Motor neuron (in vitro differentiated cells): ENCODE results near the gene CENPS. TPM values are rescaled to one million over a fixed set of nuclear protein-coding genes. Genes with fewer than 3 reads are reported as not detected.
A peak's percentile ranks its signal among the peaks of the same experiment; 100 is the strongest.
"Not testable (repeated sequence)": the region's sequence is repeated elsewhere in the genome, so short reads cannot be mapped to it uniquely, and the experiment has no call there.

Source experiments
- ATAC-seq, 8 experiments: fragments of 200-7000 bp; cut with Tn5 transposase; replicated peaks in 6 of 8; 2 replicates each; pipeline ENCODE4 v1.8.0; 2021; ENCODE audit warnings: mild to moderate bottlenecking in 8 of 8, moderate library complexity in 8 of 8
- H3K27ac ChIP-seq, 2 donors: fragments of 250-450 bp; sonication (Bioruptor Pico); 2 replicates each; pipeline ENCODE4 v1.9.0; 2021; ENCODE audit warnings: antibody characterized with exemption in 2 of 2, mild to moderate bottlenecking in 2 of 2, moderate library complexity in 1 of 2
- H3K4me1 ChIP-seq, 2 donors: fragments of 250-450 bp; sonication (Bioruptor Pico); replicated peaks in 1 of 2; 2 replicates each; pipeline ENCODE4 v1.6.1; 2021; ENCODE audit warnings: antibody characterized with exemption in 2 of 2, mild to moderate bottlenecking in 2 of 2, moderate library complexity in 1 of 2
- H3K4me3 ChIP-seq, 5 donors: fragments of 250-450 bp; sonication (Bioruptor Pico); 2 replicates each; pipeline ENCODE4 v1.9.0; 2021; ENCODE audit warnings: antibody characterized with exemption in 5 of 5, mild to moderate bottlenecking in 5 of 5, moderate library complexity in 4 of 5
- WGBS, 10 experiments: fragments of 450-650 bp; shearing (Covaris generic); methylation state at CpG; one replicate each; pipeline ENCODE4 v1.0.0; 2022; 5-methylcytosine and 5-hydroxymethylcytosine counted together
- in situ Hi-C, 9 experiments: fragments of 400-800 bp; cut with MboI; loops; one replicate each; pipeline ENCODE4 v1.15.0; 2021; ENCODE audit warnings: low sequenced_read_pairs in 9 of 9, low pct_unique_long_range_greater_than_20kb in 2 of 9; ENCODE audit not compliant: unreplicated experiment in 9 of 9
- total RNA-seq, 8 experiments: library from RNA; unstranded; fragments of 300-600 nt; gene quantifications; 2 replicates each; pipeline versions ENCODE4 v1.2.3 to v1.2.4, GENCODE V29; 2022

Gene CENPS
- total RNA-seq, 8 experiments from 2014 or later: 12.0 to 35.7 (median 22.5) TPM

DNA sequence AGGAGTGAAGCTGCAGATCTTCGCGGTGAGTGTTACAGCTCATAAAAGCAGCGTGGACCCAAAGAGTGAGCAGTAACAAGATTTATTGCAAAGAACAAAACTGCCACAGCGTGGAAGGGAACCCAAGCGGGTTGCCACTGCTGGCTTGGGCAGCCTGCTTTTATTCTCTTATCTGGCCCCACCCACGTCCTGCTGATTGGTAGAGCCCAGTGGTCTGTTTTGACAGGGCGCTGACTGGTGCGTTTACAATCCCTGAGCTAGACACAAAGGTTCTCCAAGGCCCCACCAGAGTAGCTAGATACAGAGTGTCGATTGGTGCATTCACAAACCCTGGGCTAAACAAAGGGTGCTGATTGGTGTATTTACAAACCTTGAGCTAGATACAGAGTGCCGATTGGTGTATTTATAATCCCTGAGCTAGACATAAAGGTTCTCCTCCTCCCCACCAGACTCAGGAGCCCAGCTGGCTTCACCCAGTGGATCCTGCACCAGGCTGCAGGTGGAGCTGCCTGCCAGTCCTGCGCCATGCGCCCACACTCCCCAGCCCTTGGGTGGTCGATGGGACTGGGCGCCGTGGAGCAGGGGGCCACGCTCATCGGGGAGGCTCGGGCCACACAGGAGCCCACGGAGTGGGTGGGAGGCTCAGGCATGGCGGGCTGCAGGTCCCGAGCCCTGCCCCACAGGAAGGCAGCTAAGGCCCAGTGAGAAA lies 4.3 kb upstream of the CENPS start:
- H3K27ac ChIP-seq, H3K4me1 ChIP-seq, ATAC-seq, H3K4me3 ChIP-seq: not testable (repeated sequence)
- in situ Hi-C loops: loop anchor here in 2 of 9 experiments (10.0 kb wide), 1 partner anchor 551 kb away; no protein-coding TSS in a partner anchor
- 33 to 63% (median 57%) methylated on average over 1 to 3 of the region's 21 CpGs; no CpG with 5 or more reads in 7 of the 10 experiments for WGBS, 10 experiments

DNA sequence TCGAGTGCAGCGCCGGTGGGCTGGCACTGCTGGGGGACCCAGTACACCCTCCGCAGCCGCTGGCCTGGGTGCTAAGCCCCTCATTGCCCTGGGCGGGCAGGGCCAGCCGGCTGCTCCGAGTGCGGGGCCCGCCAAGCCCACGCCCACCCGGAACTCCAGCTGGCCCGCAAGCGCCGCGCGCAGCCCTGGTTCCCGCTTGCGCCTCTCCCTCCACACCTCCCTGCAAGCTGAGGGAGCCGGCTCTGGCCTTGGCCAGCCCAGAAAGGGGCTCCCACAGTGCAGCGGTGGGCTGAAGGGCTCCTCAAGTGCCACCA lies 3.7 kb upstream of the CENPS start:
- in situ Hi-C loops: loop anchor here in 2 of 9 experiments (10.0 kb wide), 1 partner anchor 552 kb away; no protein-coding TSS in a partner anchor
- not testable (repeated sequence) for ATAC-seq, H3K4me3 ChIP-seq

GRCh38 chr1:10428984-10429383 lies 1.2 kb upstream of the CENPS start:
- Histone ChIP-seq H3K4me1 (peaks cover 14 to 21% of the 10 kb centered on the region in 2 donors), H3K27ac (no peak overlapping the region), H3K4me3 (no peak overlapping the region)
- WGBS, 10 experiments: 60 to 100% (median 75%) methylated on average over 1 to 4 of the region's 5 CpGs; no CpG with 5 or more reads in 5 of the 10 experiments
- in situ Hi-C loops: loop anchor here in 2 of 9 experiments (10.0 kb wide), 1 partner anchor 554 kb away; no protein-coding TSS in a partner anchor
- no peak for ATAC-seq

More for the DNA sequence above, 3.7 kb upstream of the CENPS start:
- not testable (repeated sequence) for H3K27ac ChIP-seq, H3K4me1 ChIP-seq
- WGBS, 10 experiments: no CpG with 5 or more reads among the region's 21 CpGs

- WGBS, 10 experiments: 0 to 58% (median 17%) methylated on average over 1 to 16 of the region's 16 CpGs; no CpG with 5 or more reads in 3 of the 10 experiments
- Histone ChIP-seq H3K4me3 (peak overlapping the region; percentile 63 to 93 (median 72)), H3K4me1 (peaks cover 14 to 21% of the 10 kb centered on the region in 2 donors), H3K27ac (peak overlapping the region in 1 of 2 donors; percentile 78)
- in situ Hi-C loops: loop anchor here in 2 of 9 experiments (10.0 kb wide), 1 partner anchor 555 kb away; no protein-coding TSS in a partner anchor
- no peak for ATAC-seq
Observed at GRCh38 chr1:10429868-10430215, 391 bp upstream of the CENPS start.

DNA sequence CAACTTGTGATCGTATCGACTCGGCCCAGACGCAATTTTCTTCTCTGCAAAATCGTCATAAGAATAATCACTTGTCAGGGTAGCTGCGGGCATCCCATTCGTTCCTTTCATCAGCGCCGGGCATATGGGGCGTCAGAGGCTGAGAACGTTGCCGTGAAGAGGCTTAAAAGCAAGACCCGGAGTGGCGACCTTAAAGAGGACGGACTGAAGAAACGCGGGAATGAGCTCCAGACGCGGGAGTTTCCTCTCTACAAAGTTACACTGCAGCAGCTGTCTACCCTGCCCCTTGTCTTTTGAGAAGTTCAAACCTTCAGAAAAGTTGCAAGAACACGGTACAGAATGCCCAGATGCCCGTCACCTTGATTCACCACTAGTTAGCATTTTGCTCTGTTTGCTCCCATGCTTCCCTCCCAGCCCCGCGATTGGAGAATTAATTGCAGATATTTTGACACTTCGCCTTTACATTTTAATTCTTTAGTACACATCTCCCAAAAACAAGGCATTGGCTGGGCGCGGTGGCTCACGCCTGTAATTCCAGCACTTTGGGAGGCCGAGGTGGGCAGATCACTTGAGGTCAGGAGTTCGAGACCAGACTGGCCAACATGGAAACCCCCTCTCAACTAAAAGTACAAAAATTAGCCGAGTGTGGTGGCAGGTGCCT lies 967 bp downstream of the CENPS start:
- peak in 6 of 8 experiments; percentile 1 to 17 (median 4) for ATAC-seq
- in situ Hi-C loops: no loop called here

DNA sequence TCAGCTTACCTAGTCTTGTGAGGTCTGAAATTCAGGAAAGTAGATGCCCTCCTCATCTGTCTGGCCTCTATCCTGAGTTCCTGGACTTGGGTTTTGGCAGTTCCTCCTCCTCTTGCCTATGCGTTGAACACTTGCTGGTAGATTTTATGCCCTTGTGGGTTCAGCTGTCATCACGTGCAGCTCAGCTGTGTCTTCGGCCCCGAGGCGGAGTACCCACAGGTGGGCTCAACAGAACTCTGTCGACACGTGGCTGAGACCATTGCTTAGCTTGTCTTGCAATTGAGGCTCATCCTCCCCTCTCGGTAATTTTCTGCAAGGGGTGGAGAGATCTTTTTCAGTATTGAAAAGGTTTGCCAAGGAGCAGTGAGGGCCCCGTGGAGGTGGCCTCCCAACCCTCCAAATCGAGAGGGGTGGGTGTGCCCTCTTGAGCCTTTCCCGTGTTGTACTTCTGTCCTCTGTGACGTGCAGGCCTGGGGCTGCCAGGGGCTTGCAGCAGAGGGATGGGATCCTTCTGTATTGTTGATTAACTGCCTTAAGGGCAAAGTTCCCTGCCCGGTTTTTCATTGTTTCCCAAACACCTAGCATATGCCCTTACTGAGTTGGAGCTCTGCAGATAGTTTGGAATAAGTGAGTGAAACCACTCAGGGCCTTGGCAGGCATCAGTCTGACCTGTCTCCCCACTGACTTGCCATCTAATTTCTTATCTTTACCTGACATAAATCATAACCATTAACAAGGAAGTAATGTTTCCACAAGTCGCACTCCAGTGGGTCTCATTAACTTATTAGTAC lies 2.9 kb downstream of the CENPS start:
- Histone ChIP-seq H3K4me1 (peaks cover 14 to 21% of the 10 kb centered on the region in 2 donors), H3K4me3 (no peak overlapping the region), H3K27ac (no peak overlapping the region)
- in situ Hi-C loops: no loop called here
- 50 to 83% (median 69%) methylated on average over 2 to 13 of the region's 14 CpGs; no CpG with 5 or more reads in 1 of the 10 experiments for WGBS, 10 experiments
- ATAC-seq: no peak

More for the DNA sequence above, 967 bp downstream of the CENPS start:
- Histone ChIP-seq H3K4me3 (peak overlapping the region; percentile 63 to 93 (median 72)), H3K4me1 (peaks cover 14 to 21% of the 10 kb centered on the region in 2 donors), H3K27ac (peak overlapping the region; percentile 62 to 78)
- 2 to 53% (median 15%) methylated on average over 5 to 28 of the region's 30 CpGs; no CpG with 5 or more reads in 2 of the 10 experiments for WGBS, 10 experiments

DNA sequence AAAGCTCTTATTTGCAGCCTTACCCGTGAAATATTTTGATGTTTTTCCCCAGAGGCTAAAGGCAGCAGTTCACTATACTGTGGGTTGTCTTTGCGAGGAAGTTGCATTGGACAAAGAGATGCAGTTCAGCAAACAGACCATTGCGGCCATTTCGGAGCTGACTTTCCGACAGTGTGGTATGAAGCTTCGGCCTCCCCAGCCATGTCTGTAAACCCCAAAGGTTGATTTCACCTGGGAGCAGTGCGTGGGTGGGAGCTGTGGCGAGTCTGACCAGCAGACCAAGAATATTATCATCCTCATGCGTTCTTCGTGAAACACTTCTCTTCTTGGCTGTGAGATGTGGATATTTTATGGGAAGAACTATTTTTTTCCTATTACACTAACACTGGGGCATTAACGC lies 3.6 kb downstream of the CENPS start:
- H3K27ac ChIP-seq: no peak overlapping the region
- in situ Hi-C loops: no loop called here
- no peak for ATAC-seq
- WGBS, 10 experiments: 86 to 100% (median 94%) methylated on average over 1 to 11 of the region's 11 CpGs
- H3K4me3 ChIP-seq: no peak overlapping the region
- H3K4me1 ChIP-seq: peaks cover 14 to 26% of the 10 kb centered on the region in 2 donors

GRCh38 chr1:10434590-10434989 lies 4.4 kb downstream of the CENPS start:
- Histone ChIP-seq H3K27ac (no peak overlapping the region), H3K4me1 (peaks cover 16 to 33% of the 10 kb centered on the region in 2 donors), H3K4me3 (no peak overlapping the region)
- no peak for ATAC-seq
- 83 to 100% (median 94%) methylated on average over 1 to 5 of the region's 5 CpGs; no CpG with 5 or more reads in 1 of the 10 experiments for WGBS, 10 experiments
- in situ Hi-C loops: no loop called here

DNA sequence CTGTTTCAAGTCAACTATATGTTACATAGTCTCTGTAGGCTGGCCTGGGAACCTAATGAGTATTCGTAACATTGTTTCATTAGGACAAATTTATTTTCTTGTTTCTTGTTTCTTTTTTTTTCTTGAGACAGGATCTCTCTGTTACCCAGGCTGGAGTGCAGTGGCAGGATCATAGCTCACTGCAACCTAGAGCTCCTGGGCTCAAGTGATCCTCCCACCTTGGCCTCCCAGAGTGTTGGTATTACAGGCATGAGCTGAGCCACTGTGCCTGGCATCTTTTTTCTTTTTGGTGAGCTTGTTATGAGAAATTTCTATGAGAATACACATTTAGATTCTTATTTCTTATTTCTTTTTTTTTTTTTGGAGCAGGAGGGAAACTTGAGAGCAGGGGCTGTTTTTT lies 6.8 kb downstream of the CENPS start:
- in situ Hi-C loops: no loop called here
- Histone ChIP-seq H3K4me1 (peaks cover 21 to 42% of the 10 kb centered on the region in 2 donors), H3K27ac (no peak overlapping the region), H3K4me3 (no peak overlapping the region)
- ATAC-seq: no peak
- WGBS, 10 experiments: 83 to 100% (median 100%) methylated on average over 1 of the region's 1 CpG; no CpG with 5 or more reads in 2 of the 10 experiments

DNA sequence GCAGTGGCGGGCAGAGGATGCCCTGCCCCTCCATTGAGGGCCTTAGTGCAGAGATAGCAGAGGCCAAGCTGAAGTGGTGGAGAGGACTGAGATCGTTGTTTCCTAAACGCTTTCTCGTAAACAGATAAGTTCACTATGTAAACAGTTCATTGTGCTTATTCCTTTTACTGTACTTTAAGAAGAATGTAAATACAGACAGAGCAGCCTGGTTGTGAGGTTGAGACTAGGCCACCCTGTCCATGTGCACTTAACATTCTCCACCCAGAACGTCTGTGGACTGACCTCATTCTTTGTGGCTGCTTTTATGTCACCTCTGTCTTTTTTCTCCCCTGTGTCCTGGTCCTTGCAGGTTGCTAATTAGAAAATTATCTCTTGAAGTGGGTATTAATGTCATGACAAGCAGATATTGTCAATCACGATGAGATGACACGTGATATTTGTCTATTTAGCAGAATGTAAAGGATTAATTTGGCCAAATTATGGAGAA lies 8.5 kb downstream of the CENPS start:
- Histone ChIP-seq H3K27ac (no peak overlapping the region), H3K4me3 (no peak overlapping the region), H3K4me1 (peaks cover 15 to 29% of the 10 kb centered on the region in 2 donors)
- in situ Hi-C loops: no loop called here
- ATAC-seq: peak in 3 of 8 experiments; percentile 21 to 67 (median 32)
- 67 to 95% (median 86%) methylated on average over 2 to 7 of the region's 7 CpGs for WGBS, 10 experiments

- H3K4me1 ChIP-seq: peaks cover 15 to 28% of the 10 kb centered on the region in 2 donors
- in situ Hi-C loops: no loop called here
- no peak overlapping the region for H3K4me3 ChIP-seq
- WGBS, 10 experiments: 59 to 100% (median 83%) methylated on average over 1 to 2 of the region's 2 CpGs; no CpG with 5 or more reads in 2 of the 10 experiments
- ATAC-seq: peak in 5 of 8 experiments; percentile 59 to 88 (median 76)
- H3K27ac ChIP-seq: no peak overlapping the region
Observed at GRCh38 chr1:10440305-10440704, 10.1 kb downstream of the CENPS start.

DNA sequence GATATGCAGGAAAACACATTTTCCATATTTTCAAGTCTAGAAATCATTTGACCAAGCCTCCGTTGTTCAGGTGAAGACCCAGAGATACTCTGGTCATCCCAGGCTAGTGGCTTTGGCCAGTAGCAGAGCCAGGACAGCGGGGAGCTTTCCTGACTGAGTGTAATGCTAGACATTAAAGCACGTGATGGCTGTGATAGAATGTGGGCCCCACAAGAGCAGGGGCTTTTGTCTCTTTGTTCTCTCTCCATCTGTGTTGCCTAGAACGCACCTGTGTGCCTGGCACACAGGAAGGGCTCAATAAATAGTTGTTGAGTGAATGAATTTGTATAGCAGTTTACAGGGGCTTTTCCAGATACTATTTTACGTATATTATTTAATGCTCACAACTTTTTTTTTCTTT lies 10.6 kb downstream of the CENPS start:
- in situ Hi-C loops: no loop called here
- Histone ChIP-seq H3K27ac (peak overlapping the region in 1 of 2 donors; percentile 59), H3K4me1 (peaks cover 15 to 28% of the 10 kb centered on the region in 2 donors), H3K4me3 (no peak overlapping the region)
- WGBS, 10 experiments: 67 to 100% (median 92%) methylated on average over 1 to 5 of the region's 5 CpGs
- ATAC-seq: peak in 4 of 8 experiments; percentile 39 to 60 (median 54)
